ENCODE measurements around the gene FANCD2. TPM values are rescaled to one million over a fixed set of nuclear protein-coding genes. Genes with fewer than 3 reads are reported as not detected.
"Not testable (repeated sequence)": the region's sequence is repeated elsewhere in the genome, so short reads cannot be mapped to it uniquely, and the experiment has no call there.

FANCD2 gene
- total RNA-seq, 1 experiment from 2014 or later: 28.9 TPM

GRCh38 chr3:10081871-10082270, 55.6 kb downstream of the FANCD2 start:
- in situ Hi-C loops (cut with HindIII; ENCODE audit: low pct_unique_long_range_greater_than_20kb, low sequenced_read_pairs): no loop called here
- DNase-seq (ENCODE audit: low read depth, low spot score): no peak

- in situ Hi-C loops (cut with HindIII; ENCODE audit: low pct_unique_long_range_greater_than_20kb, low sequenced_read_pairs): no loop called here
- DNase-seq (ENCODE audit: low read depth, low spot score): no peak
These were observed 59.5 kb downstream of the FANCD2 start for GRCh38 chr3:10085738-10086137.

- in situ Hi-C loops (cut with HindIII; ENCODE audit: low pct_unique_long_range_greater_than_20kb, low sequenced_read_pairs): no loop called here
These were observed 62.0 kb downstream of the FANCD2 start for GRCh38 chr3:10088256-10088655.

GRCh38 chr3:10090179-10090578, 63.9 kb downstream of the FANCD2 start:
- in situ Hi-C loops (cut with HindIII; ENCODE audit: low pct_unique_long_range_greater_than_20kb, low sequenced_read_pairs): no loop called here
- DNase-seq (ENCODE audit: low read depth, low spot score): no peak

More at GRCh38 chr3:10088256-10088655, 62.0 kb downstream of the FANCD2 start:
- no peak for DNase-seq (ENCODE audit: low read depth, low spot score)

GRCh38 chr3:10090774-10091173, 64.5 kb downstream of the FANCD2 start:
- in situ Hi-C loops (cut with HindIII; ENCODE audit: low pct_unique_long_range_greater_than_20kb, low sequenced_read_pairs); DNase-seq (ENCODE audit: low read depth, low spot score): not testable (repeated sequence)

GRCh38 chr3:10091387-10091786, 65.2 kb downstream of the FANCD2 start:
- in situ Hi-C loops (cut with HindIII; ENCODE audit: low pct_unique_long_range_greater_than_20kb, low sequenced_read_pairs); DNase-seq (ENCODE audit: low read depth, low spot score): not testable (repeated sequence)

- DNase-seq (ENCODE audit: low read depth, low spot score): no peak
- in situ Hi-C loops (cut with HindIII; ENCODE audit: low pct_unique_long_range_greater_than_20kb, low sequenced_read_pairs): no loop called here
These were observed 67.4 kb downstream of the FANCD2 start for GRCh38 chr3:10093678-10094077.

- no peak for DNase-seq (ENCODE audit: low read depth, low spot score)
- in situ Hi-C loops (cut with HindIII; ENCODE audit: low pct_unique_long_range_greater_than_20kb, low sequenced_read_pairs): no loop called here
These were observed 72.8 kb downstream of the FANCD2 start for GRCh38 chr3:10099041-10099440.

GRCh38 chr3:10106919-10107318, 80.7 kb downstream of the FANCD2 start:
- no peak for DNase-seq (ENCODE audit: low read depth, low spot score)
- in situ Hi-C loops (cut with HindIII; ENCODE audit: low pct_unique_long_range_greater_than_20kb, low sequenced_read_pairs): no loop called here

- no peak for DNase-seq (ENCODE audit: low read depth, low spot score)
- in situ Hi-C loops (cut with HindIII; ENCODE audit: low pct_unique_long_range_greater_than_20kb, low sequenced_read_pairs): no loop called here
These were observed 81.9 kb downstream of the FANCD2 start, which contains the start of gene FANCD2OS for GRCh38 chr3:10108091-10108490. Gene FANCD2OS (minus strand): TSS chr3:10108255. CDS start chr3:10104774, 3,481 bp downstream.

GRCh38 chr3:10115326-10116137, 89.3 kb downstream of the FANCD2 start, which contains the start of gene BRK1:
Gene BRK1 (plus strand): TSS chr3:10115675. CDS start chr3:10115702, 27 bp downstream.
- peak; percentile 98 for DNase-seq (ENCODE audit: low read depth, low spot score)
- in situ Hi-C loops (cut with HindIII; ENCODE audit: low pct_unique_long_range_greater_than_20kb, low sequenced_read_pairs): no loop called here

GRCh38 chr3:10116138-10116460, 89.9 kb downstream of the FANCD2 start:
- in situ Hi-C loops (cut with HindIII; ENCODE audit: low pct_unique_long_range_greater_than_20kb, low sequenced_read_pairs): no loop called here
- DNase-seq (ENCODE audit: low read depth, low spot score): peak; percentile 22

- in situ Hi-C loops (cut with HindIII; ENCODE audit: low pct_unique_long_range_greater_than_20kb, low sequenced_read_pairs): no loop called here
- DNase-seq (ENCODE audit: low read depth, low spot score): no peak
These were observed 90.7 kb downstream of the FANCD2 start for GRCh38 chr3:10116928-10117327.

- in situ Hi-C loops (cut with HindIII; ENCODE audit: low pct_unique_long_range_greater_than_20kb, low sequenced_read_pairs): no loop called here
- peak; percentile 36 for DNase-seq (ENCODE audit: low read depth, low spot score)
These were observed 93.1 kb downstream of the FANCD2 start for GRCh38 chr3:10119376-10119775.

- in situ Hi-C loops (cut with HindIII; ENCODE audit: low pct_unique_long_range_greater_than_20kb, low sequenced_read_pairs): no loop called here
- no peak for DNase-seq (ENCODE audit: low read depth, low spot score)
These were observed 94.8 kb downstream of the FANCD2 start for GRCh38 chr3:10121064-10121463.

- no peak for DNase-seq (ENCODE audit: low read depth, low spot score)
- in situ Hi-C loops (cut with HindIII; ENCODE audit: low pct_unique_long_range_greater_than_20kb, low sequenced_read_pairs): no loop called here
These were observed 96.5 kb downstream of the FANCD2 start for GRCh38 chr3:10122724-10123123.

GRCh38 chr3:10135872-10136271, 109.6 kb downstream of the FANCD2 start:
- in situ Hi-C loops (cut with HindIII; ENCODE audit: low pct_unique_long_range_greater_than_20kb, low sequenced_read_pairs): not testable (repeated sequence)

GRCh38 chr3:10136426-10137005, 110.3 kb downstream of the FANCD2 start:
- no peak for DNase-seq (ENCODE audit: low read depth, low spot score)
- in situ Hi-C loops (cut with HindIII; ENCODE audit: low pct_unique_long_range_greater_than_20kb, low sequenced_read_pairs): no loop called here

More at GRCh38 chr3:10135872-10136271, 109.6 kb downstream of the FANCD2 start:
- not testable (repeated sequence) for DNase-seq (ENCODE audit: low read depth, low spot score)

GRCh38 chr3:10137178-10137577, 110.9 kb downstream of the FANCD2 start:
- DNase-seq (ENCODE audit: low read depth, low spot score): no peak
- in situ Hi-C loops (cut with HindIII; ENCODE audit: low pct_unique_long_range_greater_than_20kb, low sequenced_read_pairs): no loop called here

Measured in SK-MEL-5 (cell line).